Trophoblast cell (in vitro differentiated cells and primary cell): ENCODE results near the gene BPHL.
A peak's percentile ranks its signal among the peaks of the same experiment; 100 is the strongest.

Source experiments
- DNase-seq, 2 donors: peaks; one replicate each; pipeline ENCODE4 v3.0.0-alpha.2; 2016
- H2AFZ ChIP-seq: 2 replicates; pipeline ENCODE4 v1.6.1; 2013; ENCODE audit warnings: low read length, moderate library complexity, mild to moderate bottlenecking; ENCODE audit not compliant: insufficient read depth, poor library complexity
- H2AK5ac ChIP-seq: 2 replicates; pipeline ENCODE4 v1.6.1; 2013; ENCODE audit warnings: mild to moderate bottlenecking, low read length
- H2BK120ac ChIP-seq: 2 replicates; pipeline ENCODE4 v1.6.1; 2013; ENCODE audit warnings: low read length, mild to moderate bottlenecking, moderate library complexity; ENCODE audit not compliant: insufficient read depth, poor library complexity
- H2BK12ac ChIP-seq: 2 replicates; pipeline ENCODE4 v1.6.1; 2013; ENCODE audit warnings: mild to moderate bottlenecking, low read length, moderate library complexity
- H2BK5ac ChIP-seq: 2 replicates; pipeline ENCODE4 v1.6.1; 2013; ENCODE audit warnings: low read length, low read depth, moderate library complexity, mild to moderate bottlenecking; ENCODE audit not compliant: poor library complexity
- H3K14ac ChIP-seq: 2 replicates; pipeline ENCODE4 v1.6.1; 2013; ENCODE audit warnings: mild to moderate bottlenecking, low read length
- H3K18ac ChIP-seq: 2 replicates; pipeline ENCODE4 v1.6.1; 2013; ENCODE audit warnings: mild to moderate bottlenecking, low read length
- H3K23ac ChIP-seq: 2 replicates; pipeline ENCODE4 v1.6.1; 2013; ENCODE audit warnings: low read length
- H3K27ac ChIP-seq: 2 replicates; pipeline ENCODE4 v1.5.1; 2013; ENCODE audit warnings: low read depth, mild to moderate bottlenecking, inconsistent platforms, low read length, moderate library complexity
- H3K27me3 ChIP-seq: 2 replicates; pipeline ENCODE4 v1.6.1; 2013; ENCODE audit warnings: inconsistent platforms, mild to moderate bottlenecking, low read length, moderate library complexity; ENCODE audit not compliant: insufficient read depth
- H3K36me3 ChIP-seq, 2 experiments: 1 replicate in 1 of 2; 2 replicates in 1 of 2; pipeline ENCODE4 v1.6.1; 2013; ENCODE audit warnings: low read length in 2 of 2, mild to moderate bottlenecking in 2 of 2, moderate library complexity in 1 of 2; ENCODE audit not compliant: insufficient read depth in 2 of 2, control insufficient read depth in 1 of 2
- H3K4ac ChIP-seq: 2 replicates; pipeline ENCODE4 v1.6.1; 2013; ENCODE audit warnings: low read depth, mild to moderate bottlenecking, low read length, moderate library complexity
- H3K4me1 ChIP-seq, 2 experiments: 1 replicate in 1 of 2; 2 replicates in 1 of 2; pipeline ENCODE4 v1.6.1; 2013; ENCODE audit warnings: low read length in 2 of 2, mild to moderate bottlenecking in 2 of 2, moderate library complexity in 1 of 2; ENCODE audit not compliant: insufficient read depth in 2 of 2, control insufficient read depth in 1 of 2
- H3K4me2 ChIP-seq: 2 replicates; pipeline ENCODE4 v1.6.1; 2013; ENCODE audit warnings: inconsistent platforms, mild to moderate bottlenecking, low read length, moderate library complexity
- H3K4me3 ChIP-seq: 2 replicates; pipeline ENCODE4 v1.5.1; 2013; ENCODE audit warnings: mild to moderate bottlenecking, low read depth, low read length, inconsistent platforms
- H3K79me1 ChIP-seq: one replicate; pipeline ENCODE4 v1.6.1; 2013; ENCODE audit warnings: low read length
- H3K79me2 ChIP-seq: 2 replicates; pipeline ENCODE4 v1.6.1; 2013; ENCODE audit warnings: low read length, mild to moderate bottlenecking; ENCODE audit not compliant: control insufficient read depth, insufficient read depth, poor library complexity
- H3K9ac ChIP-seq: 2 replicates; pipeline ENCODE4 v1.6.1; 2013; ENCODE audit warnings: mild to moderate bottlenecking, low read length
- H3K9me3 ChIP-seq: 2 replicates; pipeline ENCODE4 v1.6.1; 2013; ENCODE audit warnings: low read depth, mild to moderate bottlenecking, control low read depth, inconsistent platforms, low read length; ENCODE audit not compliant: insufficient read depth
- H4K12ac ChIP-seq: 2 replicates; pipeline ENCODE4 v1.6.1; 2013; ENCODE audit warnings: low read depth, mild to moderate bottlenecking, low read length, moderate library complexity
- H4K8ac ChIP-seq: 2 replicates; pipeline ENCODE4 v1.6.1; 2013; ENCODE audit warnings: low read depth, mild to moderate bottlenecking, low read length, moderate library complexity
- H4K91ac ChIP-seq: one replicate; pipeline ENCODE4 v1.6.1; 2013; ENCODE audit warnings: low read depth, mild to moderate bottlenecking, low read length, moderate library complexity
- WGBS: extraction: QIAGEN DNeasy Blood & Tissue Kit; methylation state at CpG from one replicate; pipeline ENCODE4 v1.1.7; 2013; ENCODE audit warnings: missing lambda C conversion rate; ENCODE audit not compliant: insufficient read length, insufficient coverage; ENCODE audit errors: extremely low coverage; 5-methylcytosine and 5-hydroxymethylcytosine counted together

Gene BPHL

GRCh38 chr6:3124667-3125066 lies 6.2 kb downstream of the BPHL start:
- no CpG with 5 or more reads among the region's 8 CpGs for WGBS
- no peak overlapping the region for H3K4me2 ChIP-seq
- H2AFZ ChIP-seq: no peak overlapping the region
- H3K23ac ChIP-seq: no peak overlapping the region
- no peak overlapping the region for H2BK5ac ChIP-seq
- H3K79me2 ChIP-seq: no peaks in the 10 kb centered on the region
- H3K36me3 ChIP-seq: peaks cover 13% of the 10 kb centered on the region in 2 experiments
- H3K4ac ChIP-seq: no peak overlapping the region
- no peak overlapping the region for H3K9ac ChIP-seq
- H3K9me3 ChIP-seq: no peaks in the 10 kb centered on the region
- H3K4me1 ChIP-seq: no peaks in the 10 kb centered on the region
- no peak overlapping the region for H4K91ac ChIP-seq
- H2AK5ac ChIP-seq: no peak overlapping the region
- H3K4me3 ChIP-seq: no peak overlapping the region
- DNase-seq: no peak
- no peaks in the 10 kb centered on the region for H3K27me3 ChIP-seq
- no peak overlapping the region for H3K27ac ChIP-seq
- H2BK120ac ChIP-seq: no peak overlapping the region
- H3K18ac ChIP-seq: no peak overlapping the region
- no peak overlapping the region for H3K14ac ChIP-seq
- H4K12ac ChIP-seq: no peak overlapping the region
- no peak overlapping the region for H2BK12ac ChIP-seq
- no peak overlapping the region for H4K8ac ChIP-seq
- H3K79me1 ChIP-seq: no peaks in the 10 kb centered on the region

- Histone ChIP-seq H3K14ac (no peak overlapping the region), H2AFZ (no peak overlapping the region), H3K18ac (no peak overlapping the region), H3K4me3 (no peak overlapping the region), H2BK5ac (no peak overlapping the region), H4K91ac (no peak overlapping the region), H2BK12ac (no peak overlapping the region), H3K27me3 (no peaks in the 10 kb centered on the region), H4K12ac (no peak overlapping the region), H3K36me3 (peaks cover 18 to 19% of the 10 kb centered on the region in 2 experiments), H3K4ac (no peak overlapping the region), H3K9me3 (no peaks in the 10 kb centered on the region), H3K9ac (no peak overlapping the region), H3K4me1 (no peaks in the 10 kb centered on the region), H3K23ac (no peak overlapping the region), H2BK120ac (no peak overlapping the region), H3K4me2 (no peak overlapping the region), H4K8ac (no peak overlapping the region), H3K27ac (no peak overlapping the region), H2AK5ac (no peak overlapping the region), H3K79me2 (no peaks in the 10 kb centered on the region), H3K79me1 (no peaks in the 10 kb centered on the region)
- no peak for DNase-seq
- WGBS: no CpG with 5 or more reads among the region's 2 CpGs
These were observed 7.3 kb downstream of the BPHL start for GRCh38 chr6:3125815-3126214.

GRCh38 chr6:3128356-3129108 lies 10.0 kb downstream of the BPHL start:
- no peak overlapping the region for H3K9ac ChIP-seq
- no peak overlapping the region for H2BK120ac ChIP-seq
- H3K36me3 ChIP-seq: peaks cover 35 to 36% of the 10 kb centered on the region in 2 experiments
- H3K4me2 ChIP-seq: no peak overlapping the region
- no peak overlapping the region for H3K18ac ChIP-seq
- H3K9me3 ChIP-seq: peaks cover 3% of the 10 kb centered on the region
- no peak overlapping the region for H3K27ac ChIP-seq
- no peak overlapping the region for H3K14ac ChIP-seq
- no peak for DNase-seq
- H4K8ac ChIP-seq: no peak overlapping the region
- H4K12ac ChIP-seq: no peak overlapping the region
- peak overlapping the region; percentile 80 for H3K23ac ChIP-seq
- H3K4me1 ChIP-seq: no peaks in the 10 kb centered on the region
- no peak overlapping the region for H2AK5ac ChIP-seq
- no peaks in the 10 kb centered on the region for H3K79me1 ChIP-seq
- H4K91ac ChIP-seq: no peak overlapping the region
- no peak overlapping the region for H2AFZ ChIP-seq
- WGBS: no CpG with 5 or more reads among the region's 15 CpGs
- no peak overlapping the region for H3K4ac ChIP-seq
- H3K4me3 ChIP-seq: no peak overlapping the region
- no peak overlapping the region for H2BK12ac ChIP-seq
- no peak overlapping the region for H2BK5ac ChIP-seq
- no peaks in the 10 kb centered on the region for H3K27me3 ChIP-seq
- H3K79me2 ChIP-seq: no peaks in the 10 kb centered on the region

GRCh38 chr6:3131695-3132094 lies 13.2 kb downstream of the BPHL start:
- H3K23ac ChIP-seq: no peak overlapping the region
- H3K4me1 ChIP-seq: no peaks in the 10 kb centered on the region
- H3K4me3 ChIP-seq: no peak overlapping the region
- peaks cover 35 to 45% of the 10 kb centered on the region in 2 experiments for H3K36me3 ChIP-seq
- no peak overlapping the region for H3K9ac ChIP-seq
- DNase-seq: no peak
- H3K9me3 ChIP-seq: peaks cover 3% of the 10 kb centered on the region
- H3K18ac ChIP-seq: no peak overlapping the region
- H3K14ac ChIP-seq: no peak overlapping the region
- no peak overlapping the region for H2AFZ ChIP-seq
- no peak overlapping the region for H2BK5ac ChIP-seq
- no peak overlapping the region for H2BK12ac ChIP-seq
- H2AK5ac ChIP-seq: no peak overlapping the region
- no peaks in the 10 kb centered on the region for H3K27me3 ChIP-seq
- H3K27ac ChIP-seq: no peak overlapping the region
- no CpG with 5 or more reads among the region's 15 CpGs for WGBS
- H3K4me2 ChIP-seq: no peak overlapping the region
- no peaks in the 10 kb centered on the region for H3K79me1 ChIP-seq
- H4K12ac ChIP-seq: no peak overlapping the region
- no peak overlapping the region for H4K8ac ChIP-seq
- H4K91ac ChIP-seq: no peak overlapping the region
- H3K4ac ChIP-seq: no peak overlapping the region
- no peak overlapping the region for H2BK120ac ChIP-seq
- no peaks in the 10 kb centered on the region for H3K79me2 ChIP-seq
